Fibroblast of gingiva (primary cell): ENCODE results near the gene C10orf88.
"Not testable (repeated sequence)": the region's sequence is repeated elsewhere in the genome, so short reads cannot be mapped to it uniquely, and the experiment has no call there.

Experiments used
- DNase-seq: peaks from one replicate; pipeline ENCODE4 v3.0.0-alpha.2; 2011; ENCODE audit warnings: low read depth

C10orf88 gene

GRCh38 chr10:122957474-122957873 lies 3.4 kb upstream of the C10orf88 start:
- no peak for DNase-seq

GRCh38 chr10:122955892-122956291 lies 1.9 kb upstream of the C10orf88 start:
- no peak for DNase-seq

GRCh38 chr10:122954731-122955050 lies 664 bp upstream of the C10orf88 start:
- DNase-seq, result no peak

GRCh38 chr10:122949296-122949695 lies 4.7 kb downstream of the C10orf88 start:
- DNase-seq, result no peak

- peak; percentile 55 for DNase-seq
These were observed 14.0 kb downstream of the C10orf88 start for GRCh38 chr10:122939856-122940543.

GRCh38 chr10:122939133-122939855 lies 14.7 kb downstream of the C10orf88 start:
- DNase-seq, result no peak

DNA sequence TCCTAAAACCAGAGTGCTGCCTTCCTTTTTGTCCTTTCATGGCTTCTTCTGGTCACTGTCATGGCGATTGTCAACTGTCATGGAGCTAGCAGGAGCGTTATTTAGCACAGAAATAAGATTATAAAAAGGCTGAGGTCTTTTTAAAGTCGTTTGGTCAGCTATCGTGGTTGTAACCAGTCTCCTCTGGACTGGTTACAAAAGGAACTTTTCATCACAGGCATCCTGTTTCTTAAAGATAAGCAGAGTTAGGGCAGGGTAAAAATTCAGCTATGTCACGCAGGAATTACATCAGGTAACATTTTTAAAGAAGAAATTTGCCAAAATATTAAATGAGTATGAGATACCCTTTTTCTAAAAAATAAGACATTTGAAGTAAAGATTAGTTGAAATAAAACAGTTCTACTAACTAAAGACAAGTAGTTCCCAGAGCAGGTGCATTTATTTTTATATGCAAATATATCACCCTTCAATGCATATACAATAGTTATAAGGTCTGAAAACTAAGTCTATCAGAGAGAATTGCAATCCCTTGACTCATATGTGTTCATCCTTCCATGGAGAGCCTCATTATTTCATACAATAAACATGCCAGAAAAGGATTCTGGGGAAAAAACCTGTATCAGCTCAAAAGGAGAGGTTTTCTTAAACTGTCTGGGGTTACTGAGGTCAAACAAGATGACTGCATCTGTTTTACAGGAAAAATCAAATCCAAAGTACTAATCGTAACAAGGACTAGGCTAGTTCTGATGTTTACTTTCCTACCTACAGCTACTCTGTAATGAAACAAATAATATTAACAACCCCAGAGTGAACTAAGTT lies 22.7 kb downstream of the C10orf88 start:
- no peak for DNase-seq

GRCh38 chr10:122930140-122930539 lies 23.9 kb downstream of the C10orf88 start:
- DNase-seq, result no peak

- DNase-seq, result no peak
These were observed 38.3 kb downstream of the C10orf88 start for GRCh38 chr10:122915700-122916099.

GRCh38 chr10:122911889-122912484 lies 42.0 kb downstream of the C10orf88 start:
- DNase-seq, result peak; percentile 6

DNA sequence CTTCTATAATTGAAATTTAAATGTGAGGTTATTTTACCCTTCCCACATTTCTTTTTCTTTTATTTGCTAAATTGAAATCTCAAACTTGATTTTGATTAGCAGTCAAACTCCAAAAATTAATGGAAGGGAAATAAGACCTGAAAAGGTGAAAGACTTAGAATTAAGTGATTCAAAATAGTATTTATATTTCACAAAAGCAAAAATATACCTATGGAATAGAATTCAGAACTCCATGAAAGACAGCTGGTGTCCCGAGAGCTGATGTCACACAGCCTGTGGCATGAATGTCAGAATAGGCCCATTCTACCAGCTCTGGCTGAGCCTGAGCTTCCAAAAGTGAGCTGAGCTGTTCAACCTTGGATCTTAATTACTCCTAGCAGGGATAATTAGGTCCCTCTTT lies 43.7 kb downstream of the C10orf88 start, which contains the start of gene FAM24A:
Gene FAM24A, plus strand, starts transcription at position 301 of the 400 bp plus-strand sequence. CDS start 1,025 bp downstream, outside the sequence.
- DNase-seq, result no peak

DNA sequence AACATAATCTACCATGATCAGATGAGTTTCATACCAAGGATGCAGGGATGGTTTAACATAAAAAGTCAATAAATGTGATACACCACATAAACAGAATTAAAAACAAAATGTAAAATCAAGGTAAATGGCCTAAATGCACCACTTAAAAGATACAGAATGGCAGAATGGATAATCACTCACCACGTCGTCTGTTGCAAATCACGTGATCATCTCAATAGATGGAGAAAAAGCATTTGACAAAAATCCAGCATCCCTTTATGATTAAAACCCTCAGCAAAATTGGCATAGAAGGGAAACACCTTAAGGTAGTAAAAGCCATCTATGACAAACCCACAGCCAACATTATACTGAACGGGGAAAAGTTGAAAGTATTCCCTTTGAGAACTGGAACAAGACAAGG lies 50.2 kb downstream of the C10orf88 start:
- DNase-seq, result not testable (repeated sequence)

DNA sequence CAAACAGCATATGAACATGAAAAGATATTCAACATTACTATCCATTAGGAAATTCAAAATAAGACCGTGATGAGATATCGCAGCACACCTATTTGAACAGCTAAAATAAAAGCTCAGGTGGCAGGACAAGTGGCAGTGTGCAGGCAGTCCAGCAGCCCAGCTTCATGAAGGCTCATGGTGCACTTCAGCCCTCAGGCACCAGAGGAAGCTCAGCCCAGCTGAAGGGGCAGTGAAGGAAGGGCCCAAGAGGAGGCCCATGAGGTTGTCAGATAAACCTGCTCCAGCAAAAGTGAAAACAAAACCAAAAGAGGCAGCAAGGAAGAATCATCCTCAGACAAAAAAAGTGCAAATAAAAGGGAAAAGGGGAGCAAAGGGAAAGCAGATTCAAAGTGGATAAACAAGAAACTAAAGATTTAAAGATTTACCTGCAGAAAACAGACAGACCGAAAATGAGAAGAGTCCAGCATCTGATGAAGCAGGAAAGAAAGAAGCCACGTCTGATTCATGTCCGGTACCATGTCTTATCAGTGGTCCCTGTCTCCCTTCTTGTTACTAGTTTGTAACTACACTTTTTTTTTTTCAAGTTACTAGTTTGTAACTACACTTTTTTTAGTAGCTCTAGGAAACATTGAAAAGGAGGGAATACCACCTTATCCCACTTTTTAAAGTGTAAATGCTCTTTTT lies 59.6 kb downstream of the C10orf88 start:
- DNase-seq, result no peak

DNA sequence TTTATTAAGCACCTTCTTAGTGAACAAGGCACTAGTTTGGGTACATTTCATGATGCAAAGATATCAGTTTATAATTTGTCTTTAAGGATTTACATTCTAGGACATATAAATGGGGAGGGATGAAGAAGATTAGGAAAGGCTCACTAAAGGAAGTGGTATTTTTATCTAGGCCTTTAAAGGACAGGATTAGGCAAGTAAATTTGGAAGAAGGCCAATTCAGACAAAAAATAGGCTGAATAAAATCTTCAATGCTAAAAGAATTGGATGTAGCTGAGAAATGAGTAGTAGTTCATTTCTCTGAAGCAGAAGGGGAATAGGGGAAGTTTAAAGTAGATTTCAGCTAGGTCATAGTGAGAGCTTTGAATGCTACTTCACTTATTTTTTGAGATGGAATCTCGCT lies 69.9 kb downstream of the C10orf88 start:
- no peak for DNase-seq

DNA sequence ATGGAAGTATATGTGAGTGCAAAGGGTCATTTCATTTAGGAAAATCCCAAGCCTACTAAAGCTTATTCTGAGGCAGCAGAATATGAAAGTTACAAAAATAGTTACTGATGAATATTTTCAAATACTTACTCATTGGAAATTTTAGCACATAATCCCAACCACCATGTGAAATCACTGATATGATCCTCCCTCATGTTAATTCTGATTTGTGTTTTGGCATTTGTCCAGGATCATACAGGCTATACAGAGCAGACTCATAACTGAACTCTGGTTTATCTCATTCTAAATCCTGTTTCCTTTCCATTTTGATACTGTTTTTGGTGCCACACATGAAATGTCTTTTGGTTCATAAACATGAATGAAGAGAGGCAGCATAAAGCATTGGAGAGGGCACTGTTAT lies 71.3 kb downstream of the C10orf88 start:
- DNase-seq, result no peak
